Prostate gland (tissue), 2 donors: ENCODE results near the gene OSBPL8. TPM values are rescaled to one million over a fixed set of nuclear protein-coding genes. Genes with fewer than 3 reads are reported as not detected.

Experiments used
- DNase-seq: peaks from one replicate; pipeline ENCODE4 v3.0.0-alpha.2; 2019; ENCODE audit warnings: low spot score
- H3K27ac ChIP-seq, 2 donors: fragments of 200-600 bp; sonication (generic); 2 replicates each; pipeline ENCODE4 v1.5.1; 2017 to 2019
- H3K27me3 ChIP-seq: fragments of 200-600 bp; sonication (generic); replicated peaks from 2 replicates; pipeline ENCODE4 v1.5.1; 2019; ENCODE audit not compliant: insufficient read depth
- H3K36me3 ChIP-seq, 2 donors: fragments of 200-600 bp; sonication (generic); 1 replicate in 1 of 2; 2 replicates in 1 of 2; pipeline versions ENCODE4 v1.5.1 to v1.8.1; 2017 to 2019
- H3K4me1 ChIP-seq: fragments of 200-600 bp; sonication (generic); replicated peaks from 2 replicates; pipeline ENCODE4 v1.5.1; 2019
- H3K4me3 ChIP-seq, 2 donors: fragments of 200-600 bp; sonication (generic); 2 replicates each; pipeline ENCODE4 v1.5.1; 2017 to 2019
- H3K9me3 ChIP-seq: fragments of 200-600 bp; sonication (generic); 2 replicates; pipeline ENCODE4 v1.5.1; 2017
- CTCF ChIP-seq, 4 experiments: fragments of 200-600 bp in 2 of 4; fragments of 450-650 bp in 2 of 4; sonication (generic) in 2 of 4; IDR thresholded peaks; 1 replicate in 3 of 4; 2 replicates in 1 of 4; pipeline ENCODE4 v1.5.1; 2016 to 2019; ENCODE audit warnings: antibody characterized with exemption in 4 of 4, mild to moderate bottlenecking in 2 of 4, moderate library complexity in 2 of 4
- POLR2A ChIP-seq: fragments of 450-650 bp; IDR thresholded peaks from one replicate; pipeline ENCODE4 v1.6.1; 2016; ENCODE audit warnings: antibody characterized with exemption, mild to moderate bottlenecking
- POLR2AphosphoS5 ChIP-seq: sonication (generic); formaldehyde crosslinking; IDR thresholded peaks from one replicate; pipeline ENCODE4 v1.6.1; 2017; ENCODE audit warnings: antibody characterized with exemption
- WGBS: methylation state at CpG from one replicate; pipeline ENCODE4 v1.1.5; 2018; 5-methylcytosine and 5-hydroxymethylcytosine counted together
- intact Hi-C: fragments of 100-400 bp; cut with DNase I; formaldehyde crosslinking; loops from one replicate; pipeline ENCODE4 v1.14.2; 2022
- total RNA-seq, 2 donors: library from RNA; depleted of rRNA; stranded (reverse); fragments of >200 nt; gene quantifications; one replicate each; pipeline ENCODE4 v1.1.0, GENCODE V29; 2016

OSBPL8 gene
- total RNA-seq, 2 donors from 2014 or later = 50.6 to 54.2 TPM

DNA sequence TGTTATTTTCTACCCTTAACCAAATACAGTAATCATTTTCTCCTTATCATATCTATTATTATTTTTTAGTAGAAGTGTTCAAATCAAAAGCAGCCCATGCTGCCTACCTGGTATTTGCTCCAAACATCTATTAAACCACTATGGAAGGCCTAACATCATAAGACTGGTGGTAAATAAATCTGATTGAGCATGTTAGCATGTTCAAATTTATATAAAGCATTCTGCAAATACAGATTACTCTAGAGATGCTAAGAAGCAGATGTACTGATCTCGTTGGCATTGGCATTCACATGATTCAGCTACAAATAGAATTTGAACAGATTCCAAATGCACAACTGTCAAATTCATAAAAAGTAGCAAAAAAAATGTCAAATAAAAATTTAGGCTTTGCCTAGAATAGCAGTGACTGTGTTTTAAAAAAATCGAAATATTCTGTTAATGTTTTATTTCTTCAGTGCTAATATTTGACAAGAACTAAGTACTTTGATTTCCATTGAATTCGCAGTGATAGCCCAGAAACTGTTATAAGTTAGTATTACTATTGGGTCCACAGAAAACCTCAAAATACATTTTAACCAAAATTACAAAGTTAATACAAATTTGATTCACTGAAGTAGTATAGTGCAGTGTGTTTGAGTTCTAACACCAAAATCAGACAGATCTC is 9.4 kb upstream of the OSBPL8 start:
- Histone ChIP-seq H3K27ac (no peak overlapping the region), H3K9me3 (no peaks in the 10 kb centered on the region), H3K27me3 (no peaks in the 10 kb centered on the region), H3K36me3 (no peaks in the 10 kb centered on the region), H3K4me1 (no peaks in the 10 kb centered on the region), H3K4me3 (no peak overlapping the region)
- 62% methylated on average over 3 of the region's 3 CpGs for WGBS
- no peak for TF ChIP-seq CTCF (IDR thresholded peaks at IDR 0.05)
- no peak for TF ChIP-seq POLR2AphosphoS5
- no peak for TF ChIP-seq POLR2A
- intact Hi-C loops = no loop called here
- DNase-seq = no peak

DNA sequence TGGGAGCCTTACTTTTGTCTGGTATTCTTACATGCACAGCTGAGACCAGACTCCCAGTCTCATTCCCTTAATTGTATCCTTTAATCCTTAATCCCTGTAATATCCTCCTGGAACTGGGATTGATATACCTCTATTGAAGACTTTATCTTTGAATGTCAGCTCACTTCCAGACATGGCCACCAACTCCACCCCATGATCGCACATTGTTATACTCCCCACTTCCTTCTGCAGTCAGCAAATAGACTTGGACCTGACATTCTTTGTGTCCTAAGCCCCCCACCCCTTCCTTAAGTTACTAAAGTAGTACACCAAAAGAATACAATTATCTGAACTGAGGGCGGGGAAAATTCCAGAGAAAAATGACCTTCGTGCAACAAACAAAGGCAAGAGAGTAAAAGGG is 8.6 kb upstream of the OSBPL8 start:
- TF ChIP-seq CTCF (IDR thresholded peaks at IDR 0.05) (no peak), POLR2A (no peak), POLR2AphosphoS5 (no peak)
- no peaks in the 10 kb centered on the region for H3K9me3 ChIP-seq
- intact Hi-C loops = no loop called here
- no peak for DNase-seq
- H3K27ac ChIP-seq = no peak overlapping the region
- H3K27me3 ChIP-seq = no peaks in the 10 kb centered on the region
- H3K36me3 ChIP-seq = no peaks in the 10 kb centered on the region
- no peaks in the 10 kb centered on the region for H3K4me1 ChIP-seq
- WGBS = 83% methylated on average over 3 of the region's 3 CpGs
- no peak overlapping the region for H3K4me3 ChIP-seq

GRCh38 chr12:76563061-76563460 is 3.5 kb upstream of the OSBPL8 start:
- DNase-seq = no peak
- Histone ChIP-seq H3K4me3 (no peak overlapping the region), H3K4me1 (no peaks in the 10 kb centered on the region), H3K9me3 (no peaks in the 10 kb centered on the region), H3K27me3 (no peaks in the 10 kb centered on the region), H3K27ac (no peak overlapping the region), H3K36me3 (no peaks in the 10 kb centered on the region)
- 91% methylated on average over 2 of the region's 2 CpGs for WGBS
- TF ChIP-seq CTCF (IDR thresholded peaks at IDR 0.05) = no peak
- no peak for TF ChIP-seq POLR2A
- TF ChIP-seq POLR2AphosphoS5 = no peak
- intact Hi-C loops = no loop called here

GRCh38 chr12:76562130-76562529 is 2.6 kb upstream of the OSBPL8 start:
- no peak overlapping the region for H3K27ac ChIP-seq

More at GRCh38 chr12:76562130-76562529, 2.6 kb upstream of the OSBPL8 start:
- TF ChIP-seq POLR2AphosphoS5 (no peak), CTCF (IDR thresholded peaks at IDR 0.05) (no peak), POLR2A (no peak)
- no peak for DNase-seq
- intact Hi-C loops = no loop called here
- no peaks in the 10 kb centered on the region for H3K9me3 ChIP-seq
- H3K4me1 ChIP-seq = no peaks in the 10 kb centered on the region
- no peak overlapping the region for H3K4me3 ChIP-seq
- 60% methylated on average over 3 of the region's 3 CpGs for WGBS
- no peaks in the 10 kb centered on the region for H3K27me3 ChIP-seq
- no peaks in the 10 kb centered on the region for H3K36me3 ChIP-seq
